ENCODE measurements around the gene NDUFV2. TPM values are rescaled to one million over a fixed set of nuclear protein-coding genes. Genes with fewer than 3 reads are reported as not detected.

The NDUFV2 gene
- total and polyA plus RNA-seq, 2 donors (not counting 3 experiments of a cell fraction or from before 2014, with no cell fraction given) = 65.7 to 152 TPM

DNA sequence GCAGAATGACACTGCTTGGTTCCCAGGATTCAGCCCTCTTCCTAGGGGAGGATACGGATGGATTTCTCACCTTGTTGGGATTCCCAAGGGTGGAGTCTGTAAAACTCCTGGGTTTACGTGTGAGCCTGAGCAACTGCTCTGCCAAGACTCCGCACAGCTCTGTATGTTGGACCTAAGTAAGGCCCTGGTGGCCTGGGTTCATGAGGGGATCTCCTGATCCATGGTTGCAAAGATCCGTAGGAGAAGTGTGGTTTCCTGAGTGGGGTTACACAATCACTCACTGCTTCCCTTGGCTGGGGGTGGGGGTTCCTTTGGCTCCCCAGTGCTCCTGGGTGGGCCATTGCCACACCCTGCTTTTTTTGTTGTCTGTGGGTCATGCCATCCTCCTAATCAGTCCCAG lies 71.8 kb downstream of the NDUFV2 start:
- H3K27ac ChIP-seq (ENCODE audit: insufficient read depth, low read depth, low read length) = no peak overlapping the region
- no peak overlapping the region for H3K4me3 ChIP-seq (replicated peaks in 1 of 3; ENCODE audit: insufficient read depth in 1 of 3, low read depth in 1 of 3, low read length in 3 of 3)
- no peak for TF ChIP-seq JUN (IDR thresholded peaks at IDR 0.05; ENCODE audit: borderline replicate concordance, insufficient read depth, insufficient read length, low read depth)
- TF ChIP-seq, protein P1, sequence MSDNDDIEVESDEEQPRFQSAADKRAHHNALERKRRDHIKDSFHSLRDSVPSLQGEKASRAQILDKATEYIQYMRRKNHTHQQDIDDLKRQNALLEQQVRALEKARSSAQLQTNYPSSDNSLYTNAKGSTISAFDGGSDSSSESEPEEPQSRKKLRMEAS (IDR thresholded peaks at IDR 0.05; ENCODE audit: insufficient read depth, insufficient read length) = no peak
- TF ChIP-seq, protein P2, sequence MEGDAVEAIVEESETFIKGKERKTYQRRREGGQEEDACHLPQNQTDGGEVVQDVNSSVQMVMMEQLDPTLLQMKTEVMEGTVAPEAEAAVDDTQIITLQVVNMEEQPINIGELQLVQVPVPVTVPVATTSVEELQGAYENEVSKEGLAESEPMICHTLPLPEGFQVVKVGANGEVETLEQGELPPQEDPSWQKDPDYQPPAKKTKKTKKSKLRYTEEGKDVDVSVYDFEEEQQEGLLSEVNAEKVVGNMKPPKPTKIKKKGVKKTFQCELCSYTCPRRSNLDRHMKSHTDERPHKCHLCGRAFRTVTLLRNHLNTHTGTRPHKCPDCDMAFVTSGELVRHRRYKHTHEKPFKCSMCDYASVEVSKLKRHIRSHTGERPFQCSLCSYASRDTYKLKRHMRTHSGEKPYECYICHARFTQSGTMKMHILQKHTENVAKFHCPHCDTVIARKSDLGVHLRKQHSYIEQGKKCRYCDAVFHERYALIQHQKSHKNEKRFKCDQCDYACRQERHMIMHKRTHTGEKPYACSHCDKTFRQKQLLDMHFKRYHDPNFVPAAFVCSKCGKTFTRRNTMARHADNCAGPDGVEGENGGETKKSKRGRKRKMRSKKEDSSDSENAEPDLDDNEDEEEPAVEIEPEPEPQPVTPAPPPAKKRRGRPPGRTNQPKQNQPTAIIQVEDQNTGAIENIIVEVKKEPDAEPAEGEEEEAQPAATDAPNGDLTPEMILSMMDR (IDR thresholded peaks at IDR 0.05; ENCODE audit: extremely low read depth in 1 of 2, insufficient read depth in 1 of 2, low read depth in 1 of 2, low read length in 2 of 2) = no peak
- no peak for FAIRE-seq
- no peak overlapping the region for H2AFZ ChIP-seq (ENCODE audit: low read depth, low read length)
- H3K9me1 ChIP-seq (replicated peaks; ENCODE audit: control insufficient read depth, extremely low read depth, insufficient read depth, low read length) = no peaks in the 10 kb centered on the region
- DNase-seq (ENCODE audit: low read depth, low spot score) = no peak
- H3K27me3 ChIP-seq (ENCODE audit: control insufficient read depth in 2 of 2, insufficient read depth in 2 of 2, low read length in 2 of 2) = no peaks in the 10 kb centered on the region
- H3K4me1 ChIP-seq (ENCODE audit: control insufficient read depth, extremely low read depth, insufficient read depth, low read length) = peaks cover 5% of the 10 kb centered on the region
- H4K20me1 ChIP-seq (replicated peaks; ENCODE audit: control insufficient read depth, extremely low read depth, insufficient read depth, low read length) = no peaks in the 10 kb centered on the region
- ChIA-PET CTCF (no interaction called here), POLR2A (no interaction called here)
- no peak overlapping the region for H3K4me2 ChIP-seq (ENCODE audit: insufficient read depth, low read length)
- peaks cover 75% of the 10 kb centered on the region for H3K79me2 ChIP-seq (ENCODE audit: control insufficient read depth, insufficient read depth, low read length)
- dilution Hi-C loops (cut with MboI; ENCODE audit: extremely low pct_ligation_motif_present, low sequenced_read_pairs) = no loop called here
- H3K9me3 ChIP-seq (replicated peaks; ENCODE audit: control insufficient read depth, insufficient read depth, low read length) = no peaks in the 10 kb centered on the region
- no peak overlapping the region for H3K9ac ChIP-seq (replicated peaks; ENCODE audit: extremely low read depth, insufficient read depth, low read length)
- no peaks in the 10 kb centered on the region for H3K36me3 ChIP-seq (ENCODE audit: control insufficient read depth in 2 of 2, extremely low read depth in 1 of 2, insufficient read depth in 2 of 2, low read length in 2 of 2)
- BruUV-seq (replicated peaks) = no TSS peak
- intact Hi-C loops (cut with micrococcal nuclease) = no loop called here

DNA sequence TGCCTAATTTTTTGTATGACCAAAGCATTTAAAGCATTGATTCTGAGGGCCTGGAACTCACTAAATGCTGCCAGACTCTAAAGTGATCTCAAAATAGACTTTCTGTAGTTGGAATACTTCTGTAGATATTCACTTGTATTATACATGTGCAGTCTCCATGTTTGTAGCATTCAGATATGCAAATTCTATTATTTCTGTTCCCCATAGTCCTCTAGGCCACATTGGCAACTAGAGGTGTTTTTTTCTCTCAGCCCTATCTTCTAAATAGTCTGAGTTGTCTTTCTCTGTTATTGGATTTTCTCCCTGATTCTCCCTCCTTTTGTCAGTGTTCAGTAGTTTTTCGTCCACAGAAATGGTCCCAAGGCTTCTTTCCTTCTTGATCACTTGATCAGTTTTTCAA lies 72.6 kb downstream of the NDUFV2 start:
- FAIRE-seq = no peak
- H4K20me1 ChIP-seq (replicated peaks; ENCODE audit: control insufficient read depth, extremely low read depth, insufficient read depth, low read length) = no peaks in the 10 kb centered on the region
- intact Hi-C loops (cut with micrococcal nuclease) = no loop called here

More for the DNA sequence above, 72.6 kb downstream of the NDUFV2 start:
- Histone ChIP-seq H3K36me3 (ENCODE audit: control insufficient read depth in 2 of 2, extremely low read depth in 1 of 2, insufficient read depth in 2 of 2, low read length in 2 of 2) (no peaks in the 10 kb centered on the region), H2AFZ (ENCODE audit: low read depth, low read length) (no peak overlapping the region), H3K4me2 (ENCODE audit: insufficient read depth, low read length) (no peak overlapping the region), H3K27ac (ENCODE audit: insufficient read depth, low read depth, low read length) (no peak overlapping the region), H3K4me1 (ENCODE audit: control insufficient read depth, extremely low read depth, insufficient read depth, low read length) (peaks cover 5% of the 10 kb centered on the region), H3K9ac (replicated peaks; ENCODE audit: extremely low read depth, insufficient read depth, low read length) (no peak overlapping the region), H3K4me3 (replicated peaks in 1 of 3; ENCODE audit: insufficient read depth in 1 of 3, low read depth in 1 of 3, low read length in 3 of 3) (no peak overlapping the region), H3K79me2 (ENCODE audit: control insufficient read depth, insufficient read depth, low read length) (peaks cover 83% of the 10 kb centered on the region), H3K9me3 (replicated peaks; ENCODE audit: control insufficient read depth, insufficient read depth, low read length) (no peaks in the 10 kb centered on the region), H3K9me1 (replicated peaks; ENCODE audit: control insufficient read depth, extremely low read depth, insufficient read depth, low read length) (no peaks in the 10 kb centered on the region), H3K27me3 (ENCODE audit: control insufficient read depth in 2 of 2, insufficient read depth in 2 of 2, low read length in 2 of 2) (no peaks in the 10 kb centered on the region)
- no peak for TF ChIP-seq POLR2A (IDR thresholded peaks at IDR 0.05; ENCODE audit: low read depth, low read length)
- no peak for TF ChIP-seq POLR2AphosphoS5 (IDR thresholded peaks at IDR 0.05; ENCODE audit: insufficient read depth, low read depth, low read length)
- no peak for TF ChIP-seq FOS (IDR thresholded peaks at IDR 0.05; ENCODE audit: borderline replicate concordance, insufficient read depth, low read length)
- TF ChIP-seq, protein P1 (IDR thresholded peaks at IDR 0.05; ENCODE audit: insufficient read depth, insufficient read length) = no peak
- TF ChIP-seq GATA2 (IDR thresholded peaks at IDR 0.05; ENCODE audit: insufficient read depth, insufficient read length, low read depth, low read length) = no peak
- no peak for TF ChIP-seq MYC (IDR thresholded peaks at IDR 0.05; ENCODE audit: low read depth, low read length)
- no peak for DNase-seq (ENCODE audit: low read depth, low spot score)
- no TSS peak for BruUV-seq (replicated peaks)
- ChIA-PET CTCF (no interaction called here), POLR2A (no interaction called here)
- dilution Hi-C loops (cut with MboI; ENCODE audit: extremely low pct_ligation_motif_present, low sequenced_read_pairs) = no loop called here

All from endothelial cell of umbilical vein (primary cell).